Activated CD4-positive, alpha-beta T cell treated with anti-CD3 and anti-CD28 coated beads for 4 hours (primary cell): ENCODE measurements around the gene MVK.

Experiments used
- DNase-seq, 2 donors: peaks; one replicate each; pipeline ENCODE4 v3.0.0-alpha.2; 2020

Gene MVK

GRCh38 chr12:109568486-109568885 is 5.1 kb upstream of the MVK start:
- no peak for DNase-seq

- DNase-seq, result no peak
Measured at GRCh38 chr12:109571773-109572505, 1.7 kb upstream of the MVK start.

GRCh38 chr12:109572506-109572845 is 1.1 kb upstream of the MVK start:
- no peak for DNase-seq

- DNase-seq, result no peak
Measured at GRCh38 chr12:109573914-109574244, 285 bp downstream of the MVK start.

- no peak for DNase-seq
Measured at GRCh38 chr12:109575683-109576082, 2.1 kb downstream of the MVK start.

- DNase-seq, result no peak
Measured at GRCh38 chr12:109577311-109577710, 3.7 kb downstream of the MVK start.

GRCh38 chr12:109578330-109578927 is 4.8 kb downstream of the MVK start:
- DNase-seq, result no peak

GRCh38 chr12:109579639-109580038 is 6.0 kb downstream of the MVK start:
- DNase-seq, result no peak

GRCh38 chr12:109580272-109580671 is 6.7 kb downstream of the MVK start:
- no peak for DNase-seq

GRCh38 chr12:109580684-109581333 is 7.2 kb downstream of the MVK start:
- no peak for DNase-seq

- no peak for DNase-seq
Measured at GRCh38 chr12:109581334-109581691, 7.7 kb downstream of the MVK start.

GRCh38 chr12:109581856-109582255 is 8.3 kb downstream of the MVK start:
- no peak for DNase-seq

- DNase-seq, result no peak
Measured at GRCh38 chr12:109582636-109583035, 9.0 kb downstream of the MVK start.

- no peak for DNase-seq
Measured at GRCh38 chr12:109583733-109584132, 10.1 kb downstream of the MVK start.

- DNase-seq, result no peak
Measured at GRCh38 chr12:109586385-109587296, 13.0 kb downstream of the MVK start.

- no peak for DNase-seq
Measured at GRCh38 chr12:109587921-109588320, 14.3 kb downstream of the MVK start.

GRCh38 chr12:109588461-109589239 is 15.1 kb downstream of the MVK start:
- no peak for DNase-seq

- DNase-seq, result no peak
Measured at GRCh38 chr12:109589240-109589590, 15.6 kb downstream of the MVK start.

- no peak for DNase-seq
Measured at GRCh38 chr12:109589691-109590245, 16.2 kb downstream of the MVK start.

- no peak for DNase-seq
Measured at GRCh38 chr12:109590566-109590965, 17.0 kb downstream of the MVK start.

GRCh38 chr12:109591041-109591440 is 17.4 kb downstream of the MVK start:
- DNase-seq, result no peak

GRCh38 chr12:109592195-109592904 is 18.8 kb downstream of the MVK start:
- no peak for DNase-seq
